Smooth muscle cell (in vitro differentiated cells): ENCODE results near the gene RNASE8. TPM values are rescaled to one million over a fixed set of nuclear protein-coding genes. Genes with fewer than 3 reads are reported as not detected.

Experiments used
- DNase-seq: peaks from one replicate; lab custom pipeline; 2025; ENCODE audit not compliant: unreplicated experiment; lab: John Stamatoyannopoulos, UW
- H2AFZ ChIP-seq: fragments of 200-600 bp; sonication (generic); 2 replicates; pipeline ENCODE4 v1.6.0; 2016; ENCODE audit warnings: antibody characterized with exemption, low read depth, mild to moderate bottlenecking
- H3F3A ChIP-seq: fragments of 200-600 bp; sonication (generic); 2 replicates; pipeline ENCODE4 v1.6.0; 2017; ENCODE audit warnings: antibody characterized with exemption, low read depth
- H3K27ac ChIP-seq: fragments of 200-600 bp; sonication (generic); 2 replicates; pipeline ENCODE4 v1.5.1; 2016; ENCODE audit warnings: low read depth, mild to moderate bottlenecking
- H3K27me3 ChIP-seq: fragments of 200-600 bp; sonication (generic); 2 replicates; pipeline ENCODE4 v1.6.1; 2016; ENCODE audit warnings: low read depth, mild to moderate bottlenecking
- H3K36me3 ChIP-seq: fragments of 200-600 bp; sonication (generic); 2 replicates; pipeline ENCODE4 v1.5.1; 2016; ENCODE audit warnings: low read depth
- H3K4me1 ChIP-seq: fragments of 200-600 bp; sonication (generic); 2 replicates; pipeline ENCODE4 v1.5.1; 2016; ENCODE audit warnings: low read depth
- H3K4me2 ChIP-seq: fragments of 200-600 bp; sonication (generic); 2 replicates; pipeline ENCODE4 v1.6.0; 2016; ENCODE audit warnings: mild to moderate bottlenecking
- H3K4me3 ChIP-seq: fragments of 200-600 bp; sonication (generic); 2 replicates; pipeline ENCODE4 v1.5.1; 2016; ENCODE audit warnings: mild to moderate bottlenecking
- H3K79me2 ChIP-seq: fragments of 200-600 bp; sonication (generic); 2 replicates; pipeline ENCODE4 v1.6.0; 2016; ENCODE audit warnings: low read depth, mild to moderate bottlenecking
- H3K9ac ChIP-seq: fragments of 200-600 bp; sonication (generic); 2 replicates; pipeline ENCODE4 v1.6.0; 2016; ENCODE audit warnings: low read depth
- H3K9me3 ChIP-seq: fragments of 200-600 bp; sonication (generic); replicated peaks from 2 replicates; pipeline ENCODE4 v1.5.1; 2016; ENCODE audit warnings: low read depth
- H4K20me1 ChIP-seq: fragments of 200-600 bp; sonication (generic); 2 replicates; pipeline ENCODE4 v1.6.0; 2016; ENCODE audit warnings: low read depth
- WGBS: methylation state at CpG from one replicate; pipeline ENCODE4 v1.1.7; 2016; ENCODE audit warnings: low lambda C conversion rate; 5-methylcytosine and 5-hydroxymethylcytosine counted together
- microRNA-seq: library from miRNA; unstranded; fragments of <30 nt; microRNA quantifications from one replicate; pipeline ENCODE4, GENCODE V29; 2016; ENCODE audit warnings: borderline number of aligned reads
- polyA plus RNA-seq: library from polyadenylated mRNA; unstranded; fragments of >200 nt; fragmentation: Nextera tagmentation; extraction: Ambion mirVana; gene quantifications from 2 replicates; pipeline ENCODE4 v1.2.1, GENCODE V29; 2016
- total RNA-seq: library from RNA; depleted of rRNA; stranded (reverse); fragments of >200 nt; gene quantifications from 2 replicates; pipeline ENCODE4 v1.2.3, GENCODE V29; 2014
- TF ChIP-seq, protein P1 (sequence below): fragments of 200-600 bp; sonication (generic); IDR thresholded peaks from 2 replicates; pipeline ENCODE4 v1.5.1; 2017; ENCODE audit warnings: borderline replicate concordance, mild to moderate bottlenecking, antibody characterized with exemption; ENCODE audit not compliant: insufficient read depth, poor library complexity, severe bottlenecking

RNASE8 gene
- total and polyA plus RNA-seq, 2 experiments from 2014 or later: not detected

DNA sequence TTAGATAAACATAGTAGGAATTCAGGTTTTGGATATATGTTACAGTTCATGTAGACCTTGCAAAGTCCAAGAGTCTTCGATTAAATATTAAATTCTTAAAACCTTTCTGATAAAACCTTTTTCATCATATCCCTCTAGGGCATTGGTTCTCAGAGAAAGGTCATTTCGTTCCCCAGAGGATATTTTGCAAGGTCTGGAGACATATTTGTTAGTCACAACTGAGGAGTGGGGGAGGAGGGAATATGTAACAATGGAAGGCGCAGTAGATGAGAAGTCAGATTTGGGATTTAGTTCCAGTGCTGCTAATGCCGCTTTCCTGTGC, 48.5 kb downstream of the RNASE8 start:
- WGBS: 63% methylated on average over 4 of the region's 4 CpGs
- no peak overlapping the region for H3K9ac ChIP-seq
- TF ChIP-seq, protein P1, sequence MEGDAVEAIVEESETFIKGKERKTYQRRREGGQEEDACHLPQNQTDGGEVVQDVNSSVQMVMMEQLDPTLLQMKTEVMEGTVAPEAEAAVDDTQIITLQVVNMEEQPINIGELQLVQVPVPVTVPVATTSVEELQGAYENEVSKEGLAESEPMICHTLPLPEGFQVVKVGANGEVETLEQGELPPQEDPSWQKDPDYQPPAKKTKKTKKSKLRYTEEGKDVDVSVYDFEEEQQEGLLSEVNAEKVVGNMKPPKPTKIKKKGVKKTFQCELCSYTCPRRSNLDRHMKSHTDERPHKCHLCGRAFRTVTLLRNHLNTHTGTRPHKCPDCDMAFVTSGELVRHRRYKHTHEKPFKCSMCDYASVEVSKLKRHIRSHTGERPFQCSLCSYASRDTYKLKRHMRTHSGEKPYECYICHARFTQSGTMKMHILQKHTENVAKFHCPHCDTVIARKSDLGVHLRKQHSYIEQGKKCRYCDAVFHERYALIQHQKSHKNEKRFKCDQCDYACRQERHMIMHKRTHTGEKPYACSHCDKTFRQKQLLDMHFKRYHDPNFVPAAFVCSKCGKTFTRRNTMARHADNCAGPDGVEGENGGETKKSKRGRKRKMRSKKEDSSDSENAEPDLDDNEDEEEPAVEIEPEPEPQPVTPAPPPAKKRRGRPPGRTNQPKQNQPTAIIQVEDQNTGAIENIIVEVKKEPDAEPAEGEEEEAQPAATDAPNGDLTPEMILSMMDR: no peak
- DNase-seq: no peak
- no peak overlapping the region for H3K4me3 ChIP-seq
- H3K79me2 ChIP-seq: no peaks in the 10 kb centered on the region
- H3K4me1 ChIP-seq: peaks cover 28% of the 10 kb centered on the region
- H3K27ac ChIP-seq: no peak overlapping the region
- H4K20me1 ChIP-seq: no peaks in the 10 kb centered on the region
- no peaks in the 10 kb centered on the region for H3K27me3 ChIP-seq
- H3K4me2 ChIP-seq: peak overlapping the region; percentile 77
- no peaks in the 10 kb centered on the region for H3K36me3 ChIP-seq
- H3F3A ChIP-seq: peaks cover 9% of the 10 kb centered on the region
- H2AFZ ChIP-seq: peak overlapping the region; percentile 84
- no peaks in the 10 kb centered on the region for H3K9me3 ChIP-seq

DNA sequence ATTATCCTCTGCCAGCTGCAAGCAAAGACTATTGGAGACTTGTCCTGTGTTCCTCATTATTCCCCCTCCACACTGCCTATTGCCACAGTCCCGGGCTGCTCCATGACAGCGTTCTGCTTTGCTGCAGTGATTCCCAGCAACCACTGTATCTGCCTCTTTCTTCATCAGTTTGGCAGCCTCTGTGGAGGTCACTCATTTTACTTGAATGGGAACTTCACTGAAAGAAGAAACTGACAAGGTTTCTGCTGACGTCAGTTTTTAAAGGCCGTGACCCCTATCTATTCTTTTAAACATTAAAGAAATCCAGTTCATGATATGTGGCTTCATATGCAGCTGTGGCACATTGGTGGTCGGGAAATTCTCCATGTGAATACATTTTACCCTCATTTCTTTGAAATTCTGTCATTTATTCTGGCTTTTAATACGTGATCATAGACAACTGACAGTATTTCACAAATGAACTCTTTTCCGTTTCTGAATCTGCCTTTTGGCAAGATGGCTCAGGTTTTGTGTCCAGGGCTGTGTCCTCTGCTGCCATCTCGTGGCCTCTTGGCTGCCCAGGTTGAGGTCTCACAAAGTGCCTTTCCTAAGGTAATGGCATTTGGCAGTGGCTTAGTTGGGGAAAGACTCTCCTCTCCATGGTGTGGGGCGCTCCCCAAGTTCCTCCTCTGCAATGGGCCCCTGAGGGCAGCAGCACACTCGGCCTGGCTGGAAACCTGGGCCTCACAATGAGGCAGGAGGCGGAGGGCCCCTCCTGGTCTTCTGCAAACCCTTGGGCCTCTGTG, 49.1 kb downstream of the RNASE8 start:
- no peaks in the 10 kb centered on the region for H4K20me1 ChIP-seq
- H3K4me2 ChIP-seq: peak overlapping the region; percentile 77
- peaks cover 28% of the 10 kb centered on the region for H3K4me1 ChIP-seq
- H3K27me3 ChIP-seq: no peaks in the 10 kb centered on the region
- H3K36me3 ChIP-seq: no peaks in the 10 kb centered on the region
- H3K27ac ChIP-seq: peak overlapping the region; percentile 37
- 28% methylated on average over 11 of the region's 11 CpGs for WGBS
- H2AFZ ChIP-seq: peak overlapping the region; percentile 84
- H3F3A ChIP-seq: peaks cover 9% of the 10 kb centered on the region
- H3K4me3 ChIP-seq: peak overlapping the region; percentile 19
- H3K9me3 ChIP-seq: no peaks in the 10 kb centered on the region
- TF ChIP-seq, protein P1: peak; percentile 83
- no peak for DNase-seq
- no peak overlapping the region for H3K9ac ChIP-seq
- H3K79me2 ChIP-seq: no peaks in the 10 kb centered on the region

GRCh38 chr14:21107283-21107800, 49.7 kb downstream of the RNASE8 start:
- no peaks in the 10 kb centered on the region for H3K79me2 ChIP-seq
- no peak overlapping the region for H3K27ac ChIP-seq
- 67% methylated on average over 5 of the region's 5 CpGs for WGBS
- no peak for DNase-seq
- TF ChIP-seq, protein P1: no peak
- H3K27me3 ChIP-seq: no peaks in the 10 kb centered on the region
- no peaks in the 10 kb centered on the region for H3K9me3 ChIP-seq
- no peak overlapping the region for H3K4me2 ChIP-seq
- H3K9ac ChIP-seq: no peak overlapping the region
- peaks cover 26% of the 10 kb centered on the region for H3K4me1 ChIP-seq
- H3K4me3 ChIP-seq: no peak overlapping the region
- H4K20me1 ChIP-seq: no peaks in the 10 kb centered on the region
- H3F3A ChIP-seq: peaks cover 9% of the 10 kb centered on the region
- H2AFZ ChIP-seq: peak overlapping the region; percentile 84
- H3K36me3 ChIP-seq: no peaks in the 10 kb centered on the region

Small RNA genes within 50 kb of the gene (microRNA-seq; reads per million reads assigned to microRNA genes)
- gene MIR6717: not detected

Other genes with a start within 250 kb of the RNASE8 start
- not detected in 2 replicates for gene RNASE3, start 166.4 kb upstream of the RNASE8 start, total RNA-seq
- 0.26 TPM in 1 of 2 replicates, not detected in the other for gene RNASE3, start 166.4 kb upstream of the RNASE8 start, polyA plus RNA-seq
- gene RNASE2, start 102.3 kb upstream of the RNASE8 start, total RNA-seq: not detected in 2 replicates
- gene RNASE2, start 102.3 kb upstream of the RNASE8 start, polyA plus RNA-seq: not detected in 2 replicates
- gene METTL17, start 67.8 kb upstream of the RNASE8 start, total RNA-seq: 70.0 and 96.3 TPM in 2 replicates
- 46.5 and 55.3 TPM in 2 replicates for gene METTL17, start 67.8 kb upstream of the RNASE8 start, polyA plus RNA-seq
- gene SLC39A2, start 58.5 kb upstream of the RNASE8 start, total RNA-seq: 9.1 and 10.1 TPM in 2 replicates
- 14.3 and 18.7 TPM in 2 replicates for gene SLC39A2, start 58.5 kb upstream of the RNASE8 start, polyA plus RNA-seq
- gene NDRG2, start 32.8 kb upstream of the RNASE8 start, total RNA-seq: 31.1 and 39.8 TPM in 2 replicates
- 40.4 and 48.4 TPM in 2 replicates for gene NDRG2, start 32.8 kb upstream of the RNASE8 start, polyA plus RNA-seq
- 1.2 TPM in 1 of 2 replicates, not detected in the other for gene TPPP2, start 27.6 kb upstream of the RNASE8 start, total RNA-seq
- 0.65 and 0.70 TPM in 2 replicates for gene TPPP2, start 27.6 kb upstream of the RNASE8 start, polyA plus RNA-seq
- not detected in 2 replicates for gene RNASE13, start 23.0 kb upstream of the RNASE8 start, total RNA-seq
- gene RNASE13, start 23.0 kb upstream of the RNASE8 start, polyA plus RNA-seq: 0.25 TPM in 1 of 2 replicates, not detected in the other
- 1.4 and 4.1 TPM in 2 replicates for gene RNASE7, start 15.5 kb upstream of the RNASE8 start, total RNA-seq
- 0.66 and 0.93 TPM in 2 replicates for gene RNASE7, start 15.5 kb upstream of the RNASE8 start, polyA plus RNA-seq
- 53.1 and 74.4 TPM in 2 replicates for gene ARHGEF40, start 12.5 kb downstream of the RNASE8 start, total RNA-seq
- gene ARHGEF40, start 12.5 kb downstream of the RNASE8 start, polyA plus RNA-seq: 67.8 and 73.5 TPM in 2 replicates
- 10.0 and 15.2 TPM in 2 replicates for gene ZNF219, start 40.8 kb downstream of the RNASE8 start, total RNA-seq
- 8.8 and 12.6 TPM in 2 replicates for gene ZNF219, start 40.8 kb downstream of the RNASE8 start, polyA plus RNA-seq
- gene TMEM253, start 43.2 kb downstream of the RNASE8 start, total RNA-seq: 1.0 TPM in 1 of 2 replicates, not detected in the other
- 0.41 TPM in 1 of 2 replicates, not detected in the other for gene TMEM253, start 43.2 kb downstream of the RNASE8 start, polyA plus RNA-seq
- not detected in 2 replicates for gene OR5AU1, start 98.2 kb downstream of the RNASE8 start, total RNA-seq
- not detected in 2 replicates for gene OR5AU1, start 98.2 kb downstream of the RNASE8 start, polyA plus RNA-seq
- 514 and 606 TPM in 2 replicates for gene HNRNPC, start 211.6 kb downstream of the RNASE8 start, total RNA-seq
- 408 TPM in 2 replicates for gene HNRNPC, start 211.6 kb downstream of the RNASE8 start, polyA plus RNA-seq
- not detected in 2 replicates for gene RPGRIP1, start 222.3 kb downstream of the RNASE8 start, total RNA-seq
- 0.21 TPM in 1 of 2 replicates, not detected in the other for gene RPGRIP1, start 222.3 kb downstream of the RNASE8 start, polyA plus RNA-seq